Stimulated activated naive CD8-positive, alpha-beta T cell treated with anti-CD3 and anti-CD28 coated beads, Interleukin-15, Interleukin-2, amounts not matched to agents 100 U/mL and 50 U/mL, for 24 hours (primary cell): ENCODE measurements around the gene PI4K2A.
A peak's percentile ranks its signal among the peaks of the same experiment; 100 is the strongest.

Experiments
- ATAC-seq: fragments of 150-1000 bp; cut with Tn5 transposase; one replicate; pipeline ENCODE4 v1.10.0; 2021
- DNase-seq: peaks from one replicate; pipeline ENCODE4 v3.0.0; 2021

The PI4K2A gene

DNA sequence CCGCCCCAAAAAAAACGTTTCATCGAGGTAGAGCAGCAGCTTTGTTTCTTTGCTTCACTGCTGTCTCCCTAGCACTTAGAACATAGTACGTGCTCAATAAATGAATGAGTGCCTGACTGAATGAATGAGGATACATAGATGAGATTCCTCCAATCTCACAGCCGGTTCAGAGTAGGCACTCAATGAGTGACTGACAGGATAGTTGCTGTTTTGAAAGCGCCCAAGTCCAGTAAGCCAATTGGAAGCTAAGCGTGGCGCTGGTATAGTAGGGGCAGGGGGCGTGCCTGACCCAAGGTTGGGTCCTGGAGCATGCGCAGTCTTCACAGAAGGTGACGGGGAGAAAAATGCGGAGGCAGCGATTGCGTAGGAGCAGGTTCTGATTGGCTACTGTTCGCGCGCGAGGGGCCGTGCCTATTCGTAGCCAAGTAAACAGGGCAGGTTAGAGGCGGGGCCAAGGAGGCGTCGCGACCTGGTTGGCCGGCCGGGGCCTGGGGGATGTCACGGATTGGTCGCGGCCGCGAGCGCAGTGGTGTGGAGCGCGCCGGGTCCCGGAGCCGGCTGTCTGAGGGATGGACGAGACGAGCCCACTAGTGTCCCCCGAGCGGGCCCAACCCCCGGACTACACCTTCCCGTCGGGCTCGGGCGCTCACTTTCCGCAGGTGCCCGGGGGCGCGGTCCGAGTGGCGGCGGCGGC, at the start of gene PI4K2A:
PI4K2A (plus strand) TSS at position 498 of the 694 bp plus-strand sequence; CDS start at position 570, 72 bp downstream.
- DNase-seq (peak; percentile 99), ATAC-seq (peak; percentile 100)

DNA sequence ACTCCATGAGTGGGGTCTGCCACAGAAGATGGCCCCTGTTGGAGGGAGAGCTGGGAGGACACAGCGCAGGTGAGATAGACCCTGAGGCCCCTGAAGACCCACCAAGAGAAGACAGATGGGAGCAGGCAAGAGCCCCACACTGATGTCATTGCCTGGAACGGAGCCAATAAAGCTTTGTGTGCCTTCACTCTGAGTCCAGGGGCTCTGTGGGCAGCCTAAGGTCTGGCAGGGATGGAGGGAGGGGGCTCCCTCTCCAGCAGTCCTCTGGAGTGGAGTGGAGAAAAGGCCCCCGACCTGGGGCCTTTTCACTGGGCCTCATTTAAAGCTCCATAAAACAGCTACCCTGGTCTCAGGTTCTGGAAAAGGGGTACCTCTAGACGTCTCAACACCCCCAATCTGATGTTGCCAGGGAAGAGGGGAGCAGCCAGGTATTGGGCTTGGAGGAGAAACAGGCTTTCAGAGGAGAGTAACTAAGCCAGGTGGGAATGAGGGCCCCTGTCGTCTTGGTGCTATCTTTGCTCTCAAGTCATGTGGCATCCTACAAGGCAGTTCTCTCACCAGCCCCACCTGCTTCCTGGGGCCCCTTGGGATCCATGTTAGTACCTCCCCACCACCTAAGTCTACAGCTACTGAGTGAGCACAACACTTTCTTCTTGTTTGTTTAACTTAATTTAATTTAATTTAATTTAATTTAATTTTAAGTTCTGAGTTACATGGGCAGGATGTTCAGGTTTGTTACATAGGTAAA, 49.5 kb upstream of the PI4K2A start:
- no peak for DNase-seq
- no peak for ATAC-seq

DNA sequence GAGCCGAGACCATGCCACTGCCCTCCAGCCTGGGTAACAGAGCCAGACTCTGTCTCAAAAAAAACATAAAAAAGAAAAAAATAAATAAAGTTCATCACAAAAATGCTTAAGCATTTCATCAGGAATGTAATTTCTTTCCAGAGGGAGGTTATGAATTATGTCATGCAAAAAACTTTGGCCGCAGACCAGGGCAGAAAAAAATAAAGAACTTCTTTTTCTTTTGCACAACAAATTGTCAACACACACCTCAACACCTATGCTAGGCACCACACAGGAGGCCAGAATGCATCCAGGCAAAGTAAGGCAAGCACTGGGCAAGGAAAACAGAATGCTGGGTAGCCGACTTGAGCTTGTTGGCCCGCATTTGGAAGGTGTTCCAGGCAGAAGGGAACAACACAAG, 47.0 kb upstream of the PI4K2A start:
- no peak for DNase-seq
- ATAC-seq = no peak

DNA sequence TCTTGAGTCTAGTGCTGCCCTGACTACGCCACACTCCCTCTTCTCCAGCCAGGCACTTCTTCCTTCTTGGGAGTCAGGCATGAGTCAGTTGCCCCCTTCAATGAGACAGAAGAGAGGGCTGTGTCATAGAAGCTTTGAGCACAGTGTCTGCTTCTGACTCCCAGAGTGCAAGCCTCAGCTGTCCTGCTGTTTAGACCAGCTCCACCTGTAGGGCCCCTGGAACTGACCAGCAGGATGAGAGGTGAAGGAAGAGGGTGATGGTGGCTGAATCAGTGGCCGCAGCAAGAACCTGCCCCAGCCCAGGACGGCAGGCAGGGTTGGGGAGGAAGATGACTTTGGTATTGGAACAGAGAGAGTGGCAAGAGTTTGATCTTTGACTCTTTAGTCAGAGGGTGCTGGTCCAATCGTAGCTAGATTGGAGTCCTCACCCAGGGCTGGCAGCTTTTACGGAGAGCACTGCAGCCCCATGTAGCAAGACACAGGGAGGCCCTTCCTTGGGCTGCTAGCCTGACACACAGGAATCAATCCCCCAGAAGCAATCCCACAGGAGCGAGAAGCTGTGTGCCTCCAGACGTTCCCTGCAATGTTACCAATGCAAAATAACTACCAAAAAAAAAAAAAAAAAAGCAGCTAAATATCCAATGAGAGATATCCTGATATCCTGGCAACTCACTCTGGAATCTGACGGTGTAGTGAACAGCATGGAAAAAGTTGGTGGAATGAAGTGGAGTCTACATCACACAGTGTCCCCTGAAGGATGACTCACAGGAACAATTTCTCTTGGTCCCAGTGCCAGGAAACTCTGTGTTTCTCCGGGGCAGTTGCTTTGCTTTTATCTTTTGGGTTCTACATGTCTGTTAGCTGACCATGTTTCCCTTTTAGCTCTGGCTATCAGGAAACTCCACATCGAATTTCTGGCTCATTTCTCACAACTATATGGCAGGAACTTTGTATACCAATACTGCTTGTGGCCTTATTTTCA, 44.1 kb upstream of the PI4K2A start:
- no peak for ATAC-seq
- DNase-seq = no peak

DNA sequence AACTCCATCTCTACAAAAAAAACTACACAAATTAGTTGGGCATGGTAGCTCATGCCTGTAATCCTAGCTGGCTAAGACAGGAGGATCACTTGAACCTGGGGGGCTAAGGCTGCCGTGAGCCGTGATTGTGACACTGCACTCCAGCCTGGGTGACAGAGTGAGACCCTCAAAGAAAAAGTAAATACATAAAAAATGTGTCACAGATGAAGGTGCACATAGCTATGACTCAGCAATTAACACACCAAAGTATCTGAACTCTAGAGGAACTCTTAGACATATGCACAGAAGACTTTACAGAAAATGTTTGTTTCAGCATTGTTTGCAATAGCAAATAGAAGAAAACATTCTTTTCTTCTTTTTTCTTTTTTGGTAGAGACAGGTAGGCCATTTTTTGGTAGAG, 42.7 kb upstream of the PI4K2A start:
- ATAC-seq (no peak), DNase-seq (no peak)

DNA sequence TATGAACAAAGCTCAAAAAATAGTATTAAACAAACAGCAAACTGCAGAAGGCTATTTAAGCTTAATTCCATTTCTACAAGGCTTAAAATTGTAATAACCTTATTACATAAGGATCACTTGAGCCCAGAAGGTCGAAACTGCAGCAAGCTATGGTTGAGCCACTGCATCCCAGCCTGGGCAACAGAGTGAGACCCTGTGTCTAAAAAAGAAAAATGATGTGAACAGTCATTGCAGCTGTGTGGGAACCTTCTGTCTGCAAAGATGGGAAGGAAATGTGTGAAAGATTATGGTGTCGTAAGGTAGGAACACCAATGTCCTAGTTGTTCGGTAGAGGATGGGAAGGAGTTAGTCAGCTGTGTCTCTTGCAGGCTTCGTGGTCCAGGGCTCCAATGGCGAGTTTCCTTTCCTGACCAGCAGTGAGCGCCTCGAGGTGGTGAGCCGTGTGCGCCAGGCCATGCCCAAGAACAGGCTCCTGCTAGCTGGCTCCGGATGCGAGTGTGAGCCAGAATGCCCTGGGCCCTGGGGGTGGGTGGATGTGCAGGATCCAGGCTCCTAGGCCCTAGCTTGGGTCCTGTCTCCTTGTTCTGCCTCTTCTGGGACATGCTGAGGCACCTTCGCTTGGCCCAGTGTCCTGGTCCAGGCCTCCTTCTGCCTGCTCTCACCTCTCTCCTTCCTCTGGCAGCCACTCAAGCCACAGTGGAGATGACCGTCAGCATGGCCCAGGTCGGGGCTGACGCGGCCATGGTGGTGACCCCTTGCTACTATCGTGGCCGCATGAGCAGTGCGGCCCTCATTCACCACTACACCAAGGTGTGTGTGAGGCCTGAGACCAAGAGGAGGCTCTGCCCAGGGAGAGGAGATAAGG, 41.8 kb upstream of the PI4K2A start:
- ATAC-seq = no peak
- no peak for DNase-seq

DNA sequence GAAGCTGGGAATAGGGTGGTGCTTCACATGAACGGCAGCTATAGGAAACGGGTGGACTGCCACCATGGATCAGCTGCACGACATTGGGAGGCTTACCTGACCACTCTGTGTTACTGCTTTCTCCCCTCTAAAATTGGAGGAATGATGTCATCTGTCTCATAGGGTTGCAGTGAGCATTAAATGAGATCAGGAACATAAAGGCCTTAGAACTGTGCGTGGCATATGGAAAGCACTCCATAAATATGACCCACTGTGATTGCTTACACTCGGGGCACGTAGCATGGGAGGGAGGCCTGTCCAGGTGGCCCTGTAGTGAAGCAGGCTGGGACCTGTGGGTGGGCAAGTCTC, 41.2 kb upstream of the PI4K2A start:
- ATAC-seq (no peak), DNase-seq (no peak)

DNA sequence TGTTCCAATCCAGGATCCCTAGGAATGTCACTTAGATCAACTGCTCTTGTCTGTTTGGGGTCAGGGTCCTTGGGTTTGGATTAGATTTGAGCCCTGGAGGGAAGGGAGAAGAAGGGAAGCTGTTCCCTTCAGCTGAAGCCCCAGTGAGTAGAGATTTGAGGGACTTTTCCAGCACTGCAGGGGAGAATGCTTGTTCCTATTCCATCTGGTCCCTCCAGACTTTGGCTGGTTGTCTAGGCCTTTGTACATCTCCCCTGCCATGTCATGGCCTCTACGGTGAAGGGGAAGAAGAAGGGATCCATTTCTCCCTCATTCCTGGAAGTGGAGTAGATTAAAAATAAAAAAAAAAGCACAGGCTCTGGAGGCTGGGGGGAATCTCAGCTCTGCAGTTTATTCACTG, 39.9 kb upstream of the PI4K2A start:
- ATAC-seq (no peak), DNase-seq (no peak)

DNA sequence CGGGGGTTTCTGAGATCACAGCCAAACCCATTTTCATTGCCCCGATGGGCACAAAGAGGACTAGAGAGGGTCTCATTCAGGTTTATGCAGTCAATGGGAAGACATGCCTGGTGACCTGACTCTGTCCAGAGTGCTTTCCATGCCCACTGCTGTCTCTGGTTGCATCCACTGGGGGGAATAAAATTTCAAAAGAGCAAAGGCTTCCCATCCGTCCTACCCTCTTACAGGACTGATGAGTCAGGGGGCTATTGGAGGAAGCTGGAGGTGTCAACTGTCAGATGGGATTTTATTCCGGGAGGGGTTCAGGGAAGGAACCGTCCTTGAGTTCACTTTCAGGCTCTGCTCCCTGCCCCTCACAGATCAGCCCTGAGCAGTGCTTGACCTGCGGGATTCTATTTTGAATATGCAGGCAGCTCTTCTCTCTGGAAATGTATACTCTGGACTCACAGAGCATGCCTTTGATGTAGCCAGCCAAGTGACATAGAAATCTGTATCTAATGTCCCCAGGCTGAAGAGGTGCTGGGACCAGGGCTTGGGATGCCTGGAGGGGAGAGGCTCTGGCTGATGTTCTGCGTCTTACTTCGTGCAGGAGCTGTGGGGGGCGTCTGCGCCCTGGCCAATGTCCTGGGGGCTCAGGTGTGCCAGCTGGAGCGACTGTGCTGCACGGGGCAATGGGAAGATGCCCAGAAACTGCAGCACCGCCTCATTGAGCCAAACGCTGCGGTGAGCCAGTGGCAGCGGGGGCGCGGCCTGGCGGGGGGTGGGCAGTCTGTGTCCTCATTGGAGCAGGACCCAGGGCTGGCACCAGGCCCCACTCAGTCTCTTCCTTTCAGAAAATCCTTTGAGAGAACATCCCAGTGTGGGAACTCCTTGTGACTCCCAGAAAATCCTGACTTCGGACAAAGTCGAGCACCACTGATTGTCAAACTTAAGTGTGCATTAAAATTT, 38.9 kb upstream of the PI4K2A start:
- no peak for ATAC-seq

DNA sequence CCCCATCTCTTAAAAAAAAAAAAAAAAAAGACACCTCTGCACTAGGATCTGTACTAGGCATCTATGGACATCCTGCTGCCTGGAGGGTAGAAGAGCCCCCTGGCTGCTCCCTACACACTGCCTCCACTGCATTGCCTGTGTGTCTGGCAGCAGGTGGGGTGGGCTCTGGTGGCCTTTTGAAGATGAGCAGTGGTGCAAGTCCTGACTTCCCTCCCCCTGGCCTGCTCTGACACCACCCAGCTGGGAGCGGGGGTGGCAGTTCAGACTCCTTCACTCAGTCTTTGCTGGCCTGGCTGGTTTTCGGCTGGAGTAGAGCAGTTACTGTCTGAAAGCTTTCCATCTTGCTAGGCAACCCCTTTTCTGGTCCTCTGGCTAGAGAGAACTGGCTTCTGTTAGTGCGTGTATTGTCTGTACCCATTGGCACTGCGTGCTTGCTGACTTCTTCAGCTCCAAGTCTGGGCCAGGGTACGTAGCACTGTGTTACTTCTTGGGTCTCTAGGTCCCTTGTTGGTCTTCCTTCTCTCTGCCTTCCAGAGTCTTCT, 33.3 kb upstream of the PI4K2A start:
- DNase-seq = no peak
- no peak for ATAC-seq

More for the DNA sequence above, 38.9 kb upstream of the PI4K2A start:
- no peak for DNase-seq

DNA sequence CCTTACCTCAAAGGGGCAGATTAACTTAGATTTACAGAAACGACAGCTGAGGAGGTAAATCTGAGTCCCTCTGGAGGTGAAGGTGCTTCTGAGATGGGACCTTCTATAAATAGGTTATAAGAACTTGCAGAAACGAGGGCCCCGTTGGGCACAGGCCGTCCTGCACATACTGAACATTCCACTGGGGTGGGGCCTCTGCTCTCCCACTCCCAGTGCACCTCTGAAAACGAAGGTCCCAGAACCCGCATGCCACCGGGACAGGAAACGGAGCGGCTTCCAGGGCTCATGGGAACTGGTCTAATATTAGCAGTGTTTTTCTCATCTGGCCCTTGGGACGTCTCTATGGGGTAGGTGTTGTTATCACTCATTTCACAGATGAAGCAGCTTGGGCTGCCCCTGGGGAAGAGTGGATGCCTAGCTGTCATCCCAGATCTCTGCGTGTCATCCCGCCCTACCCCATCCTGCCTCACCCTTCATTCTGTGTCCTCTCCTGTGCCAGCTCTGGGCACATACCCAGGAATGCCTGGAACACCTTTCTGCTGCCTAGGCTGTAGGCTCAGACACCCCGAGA, 31.4 kb upstream of the PI4K2A start:
- ATAC-seq (no peak), DNase-seq (no peak)

DNA sequence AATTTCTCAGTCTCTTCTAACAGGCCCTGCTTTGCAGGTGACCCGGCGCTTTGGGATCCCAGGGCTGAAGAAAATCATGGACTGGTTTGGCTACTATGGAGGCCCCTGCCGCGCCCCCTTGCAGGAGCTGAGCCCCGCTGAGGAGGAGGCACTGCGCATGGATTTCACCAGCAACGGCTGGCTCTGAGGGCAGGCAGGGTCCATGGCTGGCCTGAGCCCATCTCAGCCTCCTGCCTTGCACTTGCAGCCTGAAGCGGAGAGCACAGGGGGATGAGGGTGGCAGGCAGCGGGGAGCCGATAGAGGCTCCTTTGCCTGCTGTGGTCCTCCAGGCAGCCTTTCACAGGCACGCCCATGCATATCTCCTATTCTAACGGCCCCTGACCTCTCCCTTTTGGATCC, 29.0 kb upstream of the PI4K2A start:
- DNase-seq (no peak), ATAC-seq (no peak)

DNA sequence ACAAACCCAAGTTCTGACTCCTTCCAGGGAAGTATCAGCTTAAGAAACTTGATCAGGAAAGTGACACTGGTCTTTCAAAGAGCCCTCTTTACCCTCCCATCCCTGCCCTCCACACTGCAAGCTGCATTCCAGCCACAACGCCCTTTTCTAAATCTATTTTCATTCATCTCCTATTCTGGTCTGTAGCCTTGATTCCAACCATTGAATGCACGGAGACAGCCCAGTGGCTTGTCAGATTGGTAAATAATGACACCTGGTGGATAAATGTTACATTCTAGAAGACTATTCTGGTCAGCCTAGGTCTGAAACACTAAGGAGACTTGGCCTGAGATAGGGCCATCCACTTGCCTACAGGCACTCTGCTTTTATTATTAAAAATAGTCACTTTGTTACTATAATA, 28.1 kb upstream of the PI4K2A start:
- ATAC-seq (no peak), DNase-seq (no peak)

DNA sequence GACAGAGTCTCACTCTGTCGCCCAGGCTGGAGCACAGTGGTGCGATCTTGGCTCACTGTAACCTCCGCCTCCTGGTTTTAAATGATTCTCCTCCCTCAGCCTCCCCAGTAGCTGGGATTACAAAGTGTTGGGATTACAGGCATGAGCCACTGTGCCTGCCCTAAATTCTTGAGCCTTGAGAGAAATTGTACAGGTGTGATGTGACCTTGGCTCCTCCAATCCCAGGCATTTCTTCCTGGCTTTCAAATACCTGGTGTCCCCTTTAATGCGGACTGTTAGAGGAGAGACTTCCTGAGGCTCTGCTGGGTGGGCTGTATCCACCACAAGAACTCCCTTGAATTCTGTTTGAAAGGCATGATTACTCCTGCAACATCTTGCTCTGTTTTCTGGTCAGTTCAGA, 22.2 kb upstream of the PI4K2A start:
- DNase-seq = no peak
- no peak for ATAC-seq

DNA sequence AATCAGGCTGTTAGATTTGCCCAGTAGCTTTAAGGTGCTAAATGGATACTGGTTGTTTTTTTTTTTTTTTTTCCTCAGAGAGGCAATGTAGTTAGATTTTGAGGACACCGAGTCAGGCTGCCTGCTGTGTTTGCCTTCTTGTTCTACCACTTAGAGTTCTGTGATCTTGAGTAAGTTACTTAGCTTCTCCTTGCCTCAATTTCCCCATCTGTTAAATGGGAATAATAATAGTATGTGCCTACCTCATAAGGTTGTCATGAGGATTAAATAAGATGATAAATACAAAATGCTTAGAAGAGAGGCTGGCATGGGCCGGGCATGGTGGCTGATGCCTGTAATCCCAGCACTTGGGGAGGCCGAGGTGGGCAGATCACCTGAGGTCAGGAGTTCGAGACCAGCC, 21.7 kb upstream of the PI4K2A start:
- DNase-seq (no peak), ATAC-seq (no peak)

DNA sequence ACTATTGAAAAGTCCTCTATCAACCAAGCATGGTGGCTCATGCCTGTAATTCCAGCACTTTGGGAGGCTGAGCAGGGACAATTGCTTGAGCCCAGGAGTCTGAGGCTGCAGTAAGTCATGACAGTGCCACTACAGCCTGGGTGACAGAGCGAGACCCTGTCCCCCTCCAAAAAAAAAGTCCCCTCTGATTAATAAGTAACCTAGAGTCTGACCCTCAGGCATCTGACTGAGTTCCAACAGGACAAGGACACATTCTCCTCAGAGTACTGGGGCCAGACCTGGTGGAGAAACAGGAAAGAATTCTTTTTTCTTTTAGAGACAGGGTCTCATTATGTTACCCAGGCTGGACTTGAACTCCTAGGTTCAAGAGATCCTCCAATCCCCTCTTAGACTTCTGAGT, 17.2 kb upstream of the PI4K2A start:
- no peak for DNase-seq
- ATAC-seq = no peak

DNA sequence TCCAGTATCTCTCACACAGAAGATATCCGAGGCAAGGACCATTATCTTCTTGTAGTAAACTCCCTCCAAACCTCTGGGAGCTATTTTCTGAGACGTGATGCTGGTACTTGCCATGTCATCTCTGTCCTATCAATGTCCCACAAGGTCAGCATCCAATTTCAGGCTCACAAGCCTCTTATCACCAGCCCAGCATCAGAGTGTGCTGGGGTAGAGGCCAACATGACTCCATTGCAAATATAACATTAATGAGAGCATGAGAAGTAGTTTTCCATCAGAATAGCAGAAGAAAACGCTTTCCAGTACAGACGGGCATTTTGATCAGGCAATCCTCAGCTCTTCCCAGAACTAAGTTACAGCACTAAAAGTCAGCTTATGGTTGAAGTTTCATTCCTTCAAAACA, 12.7 kb upstream of the PI4K2A start:
- ATAC-seq = no peak

DNA sequence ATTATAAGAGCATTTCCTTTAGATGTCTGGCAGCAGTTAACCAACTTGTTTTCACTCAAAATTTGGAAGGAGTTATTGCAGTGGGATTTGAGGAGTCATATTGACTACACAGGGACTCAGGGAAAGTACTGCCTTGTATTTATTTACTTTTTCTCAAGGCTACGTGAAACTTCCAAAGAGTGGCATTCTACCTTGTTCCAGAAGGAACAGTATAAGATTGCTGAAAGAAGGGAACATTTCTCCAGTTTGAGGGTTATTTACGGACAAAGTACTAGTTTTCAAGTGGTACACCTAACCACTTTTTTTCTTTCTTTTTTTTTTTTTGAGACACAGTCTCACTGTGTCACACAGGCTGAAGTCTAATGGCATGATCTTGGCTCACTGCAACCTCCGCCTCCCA, 12.2 kb upstream of the PI4K2A start:
- ATAC-seq (no peak), DNase-seq (no peak)

More for the DNA sequence above, 12.7 kb upstream of the PI4K2A start:
- no peak for DNase-seq

DNA sequence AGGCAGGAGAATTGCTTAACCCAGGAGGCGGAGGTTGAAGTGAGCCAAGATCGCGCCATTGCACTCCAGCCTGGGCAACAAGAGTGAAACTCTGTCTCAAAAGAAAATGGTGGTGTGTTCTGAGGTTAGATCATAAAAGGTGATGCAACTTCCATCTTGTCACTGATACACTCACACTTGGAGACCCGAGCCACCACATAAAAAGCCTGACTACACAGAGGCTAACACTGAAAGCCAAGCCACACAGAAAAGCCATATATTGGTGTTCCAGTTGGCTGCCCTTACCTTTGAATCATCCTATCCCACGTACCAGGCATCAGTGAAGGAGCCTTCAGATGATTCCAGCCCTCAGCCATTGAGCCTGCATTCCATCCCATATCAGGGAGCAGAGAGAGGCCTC, 11.2 kb upstream of the PI4K2A start:
- DNase-seq = no peak
- ATAC-seq = no peak

DNA sequence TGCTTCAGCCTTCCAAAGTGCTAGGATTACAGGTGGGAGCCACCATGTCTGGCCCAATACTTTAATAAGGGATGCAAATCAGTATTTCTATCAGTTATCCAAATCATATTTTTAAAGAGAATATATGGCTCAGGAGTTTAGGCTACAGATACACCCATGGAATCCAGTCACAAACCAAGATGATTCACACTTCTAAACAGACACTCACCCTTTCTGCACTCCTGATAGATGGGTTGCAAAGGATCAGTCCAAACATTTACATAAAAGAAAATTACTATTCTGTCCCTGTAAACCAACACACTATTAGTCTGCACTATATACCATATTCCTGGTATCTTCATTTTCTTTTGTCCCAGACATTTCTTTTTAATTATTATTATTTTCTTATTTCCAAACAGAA, 9.4 kb upstream of the PI4K2A start:
- no peak for ATAC-seq
- DNase-seq = no peak
